PC-9 (cell line): ENCODE results near the gene C1orf167. TPM values are rescaled to one million over a fixed set of nuclear protein-coding genes. Genes with fewer than 3 reads are reported as not detected.

Experiments
- BruUV-seq: library from RNA; stranded (reverse); fragments of 400-500 nt; replicated peaks from 2 replicates; lab custom pipeline; 2021; lab: Mats Ljungman, UMichigan
- CTCF ChIA-PET: fragments of 300-600 bp; sonication (Branson Sonifier 250); formaldehyde crosslinking; loops from one replicate; lab custom pipeline; 2022; ENCODE audit warnings: antibody characterized with exemption; lab: Charles Lee
- POLR2A ChIA-PET: fragments of 300-600 bp; sonication (Branson Sonifier 250); formaldehyde crosslinking; loops from one replicate; lab custom pipeline; 2022; ENCODE audit warnings: antibody characterized with exemption; ENCODE audit not compliant: unreplicated experiment; lab: Charles Lee
- DNase-seq, 2 experiments: peaks; one replicate each; pipeline versions ENCODE4 v3.0.0 to v3.0.0-alpha.2; 2015 to 2022; ENCODE audit warnings: mixed read lengths in 1 of 2
- H2AFZ ChIP-seq: fragments of 200-600 bp; sonication (generic); 2 replicates; pipeline ENCODE4 v1.8.1; 2017; ENCODE audit warnings: antibody characterized with exemption
- H3F3A ChIP-seq: fragments of 200-600 bp; sonication (generic); 2 replicates; pipeline ENCODE4 v1.8.1; 2017; ENCODE audit warnings: antibody characterized with exemption, mild to moderate bottlenecking, low read depth; ENCODE audit not compliant: insufficient read depth
- H3K27ac ChIP-seq: fragments of 200-600 bp; sonication (generic); 2 replicates; pipeline ENCODE4 v1.6.1; 2016; ENCODE audit warnings: mixed run types
- H3K27me3 ChIP-seq: fragments of 200-600 bp; sonication (generic); 2 replicates; pipeline ENCODE4 v1.6.1; 2016; ENCODE audit warnings: low read depth, mixed run types; ENCODE audit not compliant: insufficient read depth
- H3K36me3 ChIP-seq: fragments of 200-600 bp; sonication (generic); 2 replicates; pipeline ENCODE4 v1.6.1; 2016; ENCODE audit warnings: low read depth, mixed run types
- H3K4me1 ChIP-seq: fragments of 200-600 bp; sonication (generic); replicated peaks from 2 replicates; pipeline ENCODE4 v1.6.1; 2016; ENCODE audit warnings: mixed run types; ENCODE audit not compliant: insufficient read depth
- H3K4me2 ChIP-seq: fragments of 200-600 bp; sonication (generic); 2 replicates; pipeline ENCODE4 v1.6.1; 2017; ENCODE audit warnings: mixed run types
- H3K4me3 ChIP-seq: fragments of 200-600 bp; sonication (generic); 2 replicates; pipeline ENCODE4 v1.6.1; 2016; ENCODE audit warnings: mixed run types
- H3K79me2 ChIP-seq: fragments of 200-600 bp; sonication (generic); 2 replicates; pipeline ENCODE4 v1.6.1; 2017; ENCODE audit warnings: low read depth, mixed run types
- H3K9me2 ChIP-seq: fragments of 200-600 bp; sonication (generic); 2 replicates; pipeline ENCODE4 v1.8.1; 2017; ENCODE audit warnings: mild to moderate bottlenecking; ENCODE audit not compliant: insufficient read depth
- H3K9me3 ChIP-seq: fragments of 200-600 bp; sonication (generic); 2 replicates; pipeline ENCODE4 v1.8.1; 2016; ENCODE audit warnings: low read depth; ENCODE audit not compliant: insufficient read depth
- H4K20me1 ChIP-seq: fragments of 200-600 bp; sonication (generic); 2 replicates; pipeline ENCODE4 v1.8.1; 2017; ENCODE audit not compliant: insufficient read depth
- CTCF ChIP-seq: fragments of 200-600 bp; sonication (generic); conservative IDR thresholded peaks from 2 replicates; pipeline ENCODE4 v1.6.1; 2017; ENCODE audit warnings: mixed run types, antibody characterized with exemption, mild to moderate bottlenecking, moderate library complexity
- EZH2 ChIP-seq: fragments of 200-600 bp; sonication (generic); IDR thresholded peaks from 2 replicates; pipeline ENCODE4 v1.8.0; 2017; ENCODE audit warnings: antibody characterized with exemption, low read depth
- intact Hi-C: fragments of 100-400 bp; cut with micrococcal nuclease; formaldehyde crosslinking; loops from one replicate; pipeline ENCODE4 v1.10.0; 2022; ENCODE audit not compliant: unreplicated experiment
- total RNA-seq: library from RNA; stranded (reverse); gene quantifications from 2 replicates; pipeline ENCODE4 v1.2.3, GENCODE V29; 2021

The C1orf167 gene
- total RNA-seq, 1 experiment from 2014 or later: not detected

- no TSS peak for BruUV-seq
- Histone ChIP-seq H4K20me1 (no peaks in the 10 kb centered on the region), H3K9me3 (no peaks in the 10 kb centered on the region), H2AFZ (no peak overlapping the region), H3F3A (no peaks in the 10 kb centered on the region), H3K27ac (no peak overlapping the region), H3K79me2 (no peaks in the 10 kb centered on the region), H3K36me3 (no peaks in the 10 kb centered on the region), H3K9me2 (no peaks in the 10 kb centered on the region), H3K4me2 (no peak overlapping the region), H3K27me3 (no peaks in the 10 kb centered on the region), H3K4me1 (no peaks in the 10 kb centered on the region), H3K4me3 (no peak overlapping the region)
- DNase-seq: no peak
- ChIA-PET POLR2A (interaction anchor here (0.7 kb wide), 1 partner anchor 165 kb away, joined by 8 read pairs; the partner anchor contains the start of gene PLOD1), CTCF (no interaction called here)
- no peak for TF ChIP-seq CTCF
- TF ChIP-seq EZH2: no peak
- intact Hi-C loops: no loop called here
Observed at GRCh38 chr1:11770011-11770410, 8.0 kb downstream of the C1orf167 start.

- no peak overlapping the region for H3K4me2 ChIP-seq
- no peak for DNase-seq
- H3K27ac ChIP-seq: no peak overlapping the region
- H4K20me1 ChIP-seq: no peaks in the 10 kb centered on the region
- no peaks in the 10 kb centered on the region for H3K4me1 ChIP-seq
- no peaks in the 10 kb centered on the region for H3K79me2 ChIP-seq
- no peak for TF ChIP-seq EZH2
- TF ChIP-seq CTCF: no peak
- no peaks in the 10 kb centered on the region for H3K27me3 ChIP-seq
- H3K36me3 ChIP-seq: no peaks in the 10 kb centered on the region
- no TSS peak for BruUV-seq
- ChIA-PET CTCF (no interaction called here), POLR2A (interaction anchor here (0.8 kb wide), 1 partner anchor 50 kb away, joined by 5 read pairs; no protein-coding TSS in a partner anchor)
- H3F3A ChIP-seq: no peaks in the 10 kb centered on the region
- no peaks in the 10 kb centered on the region for H3K9me2 ChIP-seq
- no peak overlapping the region for H3K4me3 ChIP-seq
- no peak overlapping the region for H2AFZ ChIP-seq
- intact Hi-C loops: no loop called here
- H3K9me3 ChIP-seq: no peaks in the 10 kb centered on the region
Observed at GRCh38 chr1:11771481-11772043, 9.6 kb downstream of the C1orf167 start.

DNA sequence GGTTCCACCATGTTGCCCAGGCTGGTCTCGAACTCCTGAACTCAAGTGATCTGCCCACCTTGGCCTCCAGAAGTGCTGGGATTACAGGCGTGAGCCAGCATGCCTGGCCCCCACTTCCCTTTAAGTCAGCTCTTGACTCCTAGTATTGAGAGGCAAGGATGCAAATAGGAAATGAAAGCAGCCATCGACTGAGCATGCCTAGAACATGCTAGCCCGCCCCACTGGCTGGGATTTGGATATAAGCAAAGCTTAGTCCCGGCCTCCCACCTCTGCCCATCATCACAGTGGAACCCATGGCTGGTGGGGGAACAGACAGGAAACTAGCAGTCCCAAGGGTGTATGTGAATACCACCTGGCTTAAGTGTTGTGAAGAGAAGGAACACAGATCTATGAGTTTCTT, 10.5 kb downstream of the C1orf167 start:
- CTCF ChIA-PET: no interaction called here

More for the DNA sequence above, 10.5 kb downstream of the C1orf167 start:
- no peak overlapping the region for H2AFZ ChIP-seq
- no peaks in the 10 kb centered on the region for H3K4me1 ChIP-seq
- no peak overlapping the region for H3K4me2 ChIP-seq
- H3K27me3 ChIP-seq: no peaks in the 10 kb centered on the region
- H3K9me3 ChIP-seq: no peaks in the 10 kb centered on the region
- H3K79me2 ChIP-seq: no peaks in the 10 kb centered on the region
- intact Hi-C loops: no loop called here
- H3K27ac ChIP-seq: no peak overlapping the region
- H3F3A ChIP-seq: no peaks in the 10 kb centered on the region
- no peaks in the 10 kb centered on the region for H3K9me2 ChIP-seq
- POLR2A ChIA-PET: no interaction called here
- no peaks in the 10 kb centered on the region for H4K20me1 ChIP-seq
- H3K36me3 ChIP-seq: no peaks in the 10 kb centered on the region
- BruUV-seq: no TSS peak
- no peak for DNase-seq
- H3K4me3 ChIP-seq: no peak overlapping the region
- TF ChIP-seq CTCF (no peak), EZH2 (no peak)
